SJCRH30 (cell line): Measurements from ENCODE around the gene GPR107. TPM values are rescaled to one million over a fixed set of nuclear protein-coding genes. Genes with fewer than 3 reads are reported as not detected.

Experiments used
- DNase-seq, 2 experiments: peaks; one replicate each; pipeline ENCODE4 v3.0.0-alpha.2; 2015 to 2020
- H3K27ac ChIP-seq: fragments of 250-450 bp; sonication (Bioruptor Pico); 2 replicates; pipeline ENCODE4 v1.5.1; 2020; ENCODE audit warnings: mild to moderate bottlenecking, moderate library complexity
- H3K27me3 ChIP-seq: fragments of 250-450 bp; sonication (Bioruptor Pico); 2 replicates; pipeline ENCODE4 v1.5.1; 2020; ENCODE audit warnings: mild to moderate bottlenecking, moderate library complexity
- H3K36me3 ChIP-seq: fragments of 250-450 bp; sonication (Bioruptor Pico); 2 replicates; pipeline ENCODE4 v1.5.1; 2020; ENCODE audit warnings: mild to moderate bottlenecking, moderate library complexity
- H3K4me1 ChIP-seq: fragments of 250-450 bp; sonication (Bioruptor Pico); 2 replicates; pipeline ENCODE4 v1.5.1; 2020; ENCODE audit warnings: mild to moderate bottlenecking, moderate library complexity
- H3K4me3 ChIP-seq: fragments of 250-450 bp; sonication (Bioruptor Pico); 2 replicates; pipeline ENCODE4 v1.5.1; 2020; ENCODE audit warnings: mild to moderate bottlenecking, moderate library complexity
- H3K9me3 ChIP-seq: fragments of 250-450 bp; sonication (Bioruptor Pico); replicated peaks from 2 replicates; pipeline ENCODE4 v1.5.1; 2020; ENCODE audit warnings: mild to moderate bottlenecking, moderate library complexity
- total RNA-seq: library from RNA; depleted of rRNA; stranded (reverse); fragments of >200 nt; shearing (Covaris generic); gene quantifications from 2 replicates; pipeline ENCODE4 v1.2.3, GENCODE V29; 2014

Gene GPR107
- total RNA-seq, 1 experiment from 2014 or later, result 35.2 TPM

GRCh38 chr9:130101915-130102314, 48.2 kb downstream of the GPR107 start:
- no peak overlapping the region for H3K4me3 ChIP-seq
- peaks cover 54% of the 10 kb centered on the region for H3K36me3 ChIP-seq
- H3K27ac ChIP-seq, result no peak overlapping the region
- H3K9me3 ChIP-seq, result no peaks in the 10 kb centered on the region
- H3K4me1 ChIP-seq, result no peaks in the 10 kb centered on the region
- no peaks in the 10 kb centered on the region for H3K27me3 ChIP-seq
- no peak for DNase-seq

DNA sequence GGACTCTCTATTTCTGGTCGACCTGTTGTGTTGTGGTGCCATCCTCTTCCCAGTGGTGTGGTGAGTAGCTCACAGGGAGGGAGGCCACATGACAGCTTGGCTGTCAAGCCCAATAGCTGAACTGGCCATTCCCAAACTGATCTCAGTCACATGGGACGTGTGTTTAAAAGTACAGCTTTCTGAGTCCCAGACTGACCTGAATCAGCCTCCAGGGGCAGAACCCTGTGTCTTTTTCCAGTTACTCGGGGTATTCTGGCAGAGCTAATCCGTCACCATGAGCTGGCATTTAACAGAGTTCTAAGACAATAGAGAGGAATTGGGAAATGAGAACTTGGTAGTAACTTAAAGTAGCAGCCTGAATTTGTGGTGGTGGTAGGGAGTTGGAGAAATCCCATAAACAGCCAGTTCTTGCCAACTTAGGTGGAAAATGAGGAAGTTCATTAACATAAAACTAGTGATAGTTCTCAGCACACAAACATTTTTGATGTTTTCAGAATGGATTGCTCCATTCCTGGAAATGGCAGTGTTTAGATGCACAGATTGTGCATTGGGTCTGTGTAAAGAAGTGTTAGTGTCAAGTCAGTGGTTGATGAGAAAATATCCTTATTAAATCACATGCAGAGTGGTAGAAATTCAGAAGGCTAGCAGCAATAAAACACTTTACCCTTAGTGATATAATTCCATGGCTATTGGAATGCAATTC, 50.9 kb downstream of the GPR107 start:
- Histone ChIP-seq H3K4me1 (no peaks in the 10 kb centered on the region; the same call in 1 of the 2 replicates), H3K27ac (no peak overlapping the region), H3K36me3 (peaks cover 55% of the 10 kb centered on the region), H3K9me3 (no peaks in the 10 kb centered on the region), H3K27me3 (no peaks in the 10 kb centered on the region), H3K4me3 (no peak overlapping the region)
- DNase-seq, result no peak

DNA sequence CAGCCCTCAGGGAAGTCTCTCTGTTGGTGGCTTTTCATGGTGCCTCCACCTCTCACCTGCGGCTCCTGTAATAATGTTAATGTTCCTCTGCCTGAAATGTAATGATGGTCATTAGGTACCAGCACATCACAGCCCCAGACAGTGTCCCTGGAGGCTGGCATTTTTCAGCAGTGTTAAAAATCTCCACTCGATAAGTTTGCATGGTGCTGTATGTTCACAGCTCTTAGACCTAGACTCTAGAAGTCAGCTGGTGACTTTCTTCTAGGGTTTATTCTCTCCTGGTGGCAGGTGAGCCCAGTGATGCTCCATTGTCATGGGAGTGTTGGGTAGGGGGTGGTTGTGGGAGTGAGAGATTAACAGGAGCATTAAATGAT, 53.1 kb downstream of the GPR107 start:
- H3K27me3 ChIP-seq, result no peaks in the 10 kb centered on the region
- H3K9me3 ChIP-seq, result no peaks in the 10 kb centered on the region
- DNase-seq, result no peak
- peaks cover 45% of the 10 kb centered on the region for H3K36me3 ChIP-seq
- H3K27ac ChIP-seq, result no peak overlapping the region
- H3K4me3 ChIP-seq, result no peak overlapping the region
- H3K4me1 ChIP-seq, result no peaks in the 10 kb centered on the region; the same call in 1 of the 2 replicates

GRCh38 chr9:130107234-130107861, 53.6 kb downstream of the GPR107 start:
- H3K4me3 ChIP-seq, result no peak overlapping the region

GRCh38 chr9:130107955-130108354, 54.2 kb downstream of the GPR107 start:
- DNase-seq, result no peak
- peaks cover 44% of the 10 kb centered on the region for H3K36me3 ChIP-seq
- no peak overlapping the region for H3K4me3 ChIP-seq
- no peak overlapping the region for H3K27ac ChIP-seq
- no peaks in the 10 kb centered on the region for H3K9me3 ChIP-seq
- H3K27me3 ChIP-seq, result no peaks in the 10 kb centered on the region
- H3K4me1 ChIP-seq, result no peaks in the 10 kb centered on the region; the same call in 1 of the 2 replicates

More at GRCh38 chr9:130107234-130107861, 53.6 kb downstream of the GPR107 start:
- no peaks in the 10 kb centered on the region for H3K27me3 ChIP-seq
- H3K27ac ChIP-seq, result no peak overlapping the region
- peak; percentile 86 to 96 for DNase-seq
- H3K9me3 ChIP-seq, result no peaks in the 10 kb centered on the region
- peaks cover 45% of the 10 kb centered on the region for H3K36me3 ChIP-seq
- H3K4me1 ChIP-seq, result no peaks in the 10 kb centered on the region; the same call in 1 of the 2 replicates

- Histone ChIP-seq H3K36me3 (peaks cover 24% of the 10 kb centered on the region), H3K4me3 (no peak overlapping the region), H3K27me3 (no peaks in the 10 kb centered on the region), H3K4me1 (no peaks in the 10 kb centered on the region; the same call in 1 of the 2 replicates), H3K27ac (no peak overlapping the region), H3K9me3 (no peaks in the 10 kb centered on the region)
- peak in 1 of 2 experiments; percentile 44 for DNase-seq
These were observed 56.5 kb downstream of the GPR107 start for GRCh38 chr9:130110166-130110565.

DNA sequence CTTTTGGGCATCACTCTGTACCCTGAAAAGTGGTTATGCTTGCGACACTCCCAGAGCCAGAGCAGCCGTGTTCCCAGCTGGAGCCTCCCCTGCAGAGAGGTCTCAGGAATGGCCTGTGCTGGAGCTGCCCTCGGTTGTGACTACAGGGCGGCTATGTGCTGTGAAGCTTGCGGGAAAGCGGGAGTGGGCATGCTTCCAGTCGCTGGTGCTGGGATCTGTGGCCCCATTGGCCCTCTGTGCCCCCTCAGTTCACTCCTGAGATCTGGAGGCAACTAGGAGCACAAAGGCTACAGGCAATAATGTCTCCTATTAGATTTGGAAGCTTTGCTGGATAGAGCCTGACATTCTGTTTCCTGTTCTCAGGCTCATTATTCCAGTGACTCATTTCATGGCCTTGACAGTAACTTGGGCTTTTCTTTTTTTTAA, 56.9 kb downstream of the GPR107 start:
- Histone ChIP-seq H3K27ac (no peak overlapping the region), H3K27me3 (no peaks in the 10 kb centered on the region), H3K4me3 (no peak overlapping the region), H3K4me1 (no peaks in the 10 kb centered on the region; the same call in 1 of the 2 replicates), H3K36me3 (peaks cover 23% of the 10 kb centered on the region), H3K9me3 (no peaks in the 10 kb centered on the region)
- no peak for DNase-seq

GRCh38 chr9:130111786-130112537, 58.3 kb downstream of the GPR107 start:
- Histone ChIP-seq H3K4me1 (peaks cover 6% of the 10 kb centered on the region), H3K36me3 (peaks cover 21% of the 10 kb centered on the region), H3K4me3 (no peak overlapping the region)

DNA sequence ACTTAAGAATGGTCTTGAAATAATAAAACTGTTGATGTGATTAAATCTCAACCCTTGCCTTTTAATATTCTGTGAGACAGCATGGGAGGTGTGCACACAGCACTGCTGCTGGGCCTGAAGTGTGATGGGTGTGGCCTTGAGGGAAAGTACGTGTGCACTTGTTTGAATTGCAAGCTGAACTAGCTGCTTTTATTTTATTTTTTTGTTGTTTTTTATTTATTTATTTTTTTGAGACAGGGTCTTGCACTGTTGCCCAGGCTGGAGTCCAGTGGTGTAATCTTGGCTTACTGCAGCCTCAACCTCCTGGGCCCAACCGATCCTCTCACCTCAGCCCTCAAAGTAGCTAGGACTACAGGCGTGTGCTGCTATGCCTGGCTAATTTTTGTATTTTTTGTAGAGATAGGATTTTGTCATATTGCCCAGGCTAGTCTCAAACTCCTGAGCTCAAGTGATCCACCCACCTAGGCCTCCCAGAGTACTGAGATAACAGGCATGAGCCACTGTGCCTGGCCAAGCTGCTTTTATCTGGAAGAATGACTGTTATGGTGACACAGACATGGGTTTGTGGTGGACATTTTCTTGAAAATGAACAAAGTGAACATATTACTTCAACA, 58.9 kb downstream of the GPR107 start:
- DNase-seq, result no peak
- Histone ChIP-seq H3K9me3 (no peaks in the 10 kb centered on the region), H3K27me3 (no peaks in the 10 kb centered on the region), H3K4me3 (no peak overlapping the region), H3K27ac (no peak overlapping the region), H3K36me3 (peaks cover 18% of the 10 kb centered on the region), H3K4me1 (peaks cover 13% of the 10 kb centered on the region)

More at GRCh38 chr9:130111786-130112537, 58.3 kb downstream of the GPR107 start:
- DNase-seq, result no peak
- Histone ChIP-seq H3K27me3 (no peaks in the 10 kb centered on the region), H3K27ac (no peak overlapping the region), H3K9me3 (no peaks in the 10 kb centered on the region)

GRCh38 chr9:130114741-130115140, 61.0 kb downstream of the GPR107 start:
- no peaks in the 10 kb centered on the region for H3K27me3 ChIP-seq
- H3K27ac ChIP-seq, result no peak overlapping the region
- H3K4me1 ChIP-seq, result peaks cover 30% of the 10 kb centered on the region
- DNase-seq, result no peak
- no peak overlapping the region for H3K4me3 ChIP-seq
- peaks cover 6% of the 10 kb centered on the region; the same call in 1 of the 2 replicates for H3K36me3 ChIP-seq
- H3K9me3 ChIP-seq, result no peaks in the 10 kb centered on the region

DNA sequence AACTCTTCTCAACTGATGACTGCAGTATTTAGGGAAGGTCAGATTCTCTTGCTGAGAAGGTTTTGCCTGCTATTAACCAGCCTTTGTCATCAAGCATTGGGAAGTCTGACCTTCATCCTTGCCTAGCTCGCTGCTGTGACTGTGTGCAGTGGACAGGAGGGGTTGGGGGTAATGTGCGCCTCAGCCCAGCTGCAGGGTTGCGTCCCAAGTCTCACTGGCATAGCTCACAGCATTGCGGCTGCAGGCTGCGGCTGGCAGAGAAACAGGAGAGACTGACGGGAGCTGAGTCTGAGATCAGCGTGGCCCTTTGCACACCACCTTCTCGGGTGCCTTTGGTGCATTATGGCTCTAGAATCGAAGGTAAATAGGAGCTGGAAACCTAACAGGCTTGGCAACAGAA, 62.6 kb downstream of the GPR107 start:
- Histone ChIP-seq H3K36me3 (no peaks in the 10 kb centered on the region), H3K9me3 (no peaks in the 10 kb centered on the region), H3K27ac (no peak overlapping the region), H3K4me3 (no peak overlapping the region), H3K4me1 (peaks cover 41% of the 10 kb centered on the region), H3K27me3 (no peaks in the 10 kb centered on the region)
- no peak for DNase-seq

- peak overlapping the region; percentile 93 for H3K27ac ChIP-seq
- H3K27me3 ChIP-seq, result no peaks in the 10 kb centered on the region
- H3K4me3 ChIP-seq, result no peak overlapping the region
- DNase-seq, result no peak
- H3K36me3 ChIP-seq, result no peaks in the 10 kb centered on the region
- peaks cover 46% of the 10 kb centered on the region for H3K4me1 ChIP-seq
- H3K9me3 ChIP-seq, result no peaks in the 10 kb centered on the region
These were observed 63.7 kb downstream of the GPR107 start for GRCh38 chr9:130117376-130117775.

DNA sequence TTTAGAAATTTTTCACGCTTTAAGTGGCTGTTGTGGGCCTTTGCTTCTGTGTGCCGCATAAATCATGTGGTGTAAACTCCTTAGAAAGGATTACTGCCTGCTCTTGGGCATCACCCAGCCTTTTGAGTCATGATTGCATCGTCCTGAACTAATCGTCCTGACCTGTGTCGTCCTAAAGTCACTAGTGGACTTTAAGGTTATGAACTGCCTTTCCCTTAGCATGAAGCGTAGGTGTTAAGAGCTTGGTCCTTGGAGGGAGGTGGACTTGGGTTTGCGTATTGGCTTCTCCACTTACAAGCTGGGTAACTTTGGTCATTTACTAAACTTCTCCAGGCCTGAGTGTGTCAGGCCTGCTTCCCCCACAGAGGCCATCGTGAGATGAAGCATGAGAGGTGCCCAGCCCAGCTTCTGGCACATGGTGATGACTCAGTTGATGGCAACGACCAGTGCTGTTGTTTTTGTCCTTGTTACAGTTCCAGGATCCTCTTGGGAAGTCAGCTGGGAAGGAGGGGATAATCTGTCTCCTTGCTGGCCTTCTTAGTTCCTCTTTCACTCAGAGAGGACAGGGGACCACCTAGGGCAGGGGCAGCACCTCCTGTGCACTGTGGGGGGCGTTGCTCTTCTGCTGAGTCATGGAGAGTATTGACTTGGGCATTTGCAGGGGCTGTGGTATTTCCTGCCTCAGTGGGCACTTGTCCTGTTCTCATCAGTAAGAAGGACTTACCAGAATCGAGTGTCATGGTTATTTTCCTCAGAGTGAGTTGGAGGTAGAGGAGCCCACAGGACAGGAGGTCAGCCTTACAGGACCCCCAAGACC, 64.3 kb downstream of the GPR107 start:
- DNase-seq, result peak; percentile 67 to 77
- Histone ChIP-seq H3K27me3 (no peaks in the 10 kb centered on the region), H3K36me3 (no peaks in the 10 kb centered on the region), H3K9me3 (no peaks in the 10 kb centered on the region), H3K27ac (peak overlapping the region; percentile 93), H3K4me3 (no peak overlapping the region), H3K4me1 (peaks cover 53% of the 10 kb centered on the region)
